GM13976 (cell line): ENCODE data around the gene FAM78A.

Source experiments
- DNase-seq: peaks from one replicate; pipeline ENCODE4 v3.0.0; 2012; ENCODE audit warnings: low spot score
- CTCF ChIP-seq: IDR thresholded peaks from 2 replicates; pipeline ENCODE4 v1.5.1; 2012; ENCODE audit warnings: borderline replicate concordance, mild to moderate bottlenecking; ENCODE audit not compliant: insufficient read depth; ENCODE audit errors: extremely low read depth, missing control alignments, control extremely low read depth
- in situ Hi-C: fragments of 300-500 bp; cut with MboI; formaldehyde crosslinking; loops from one replicate; pipeline ENCODE4 v1.12.0; 2022; ENCODE audit warnings: low sequenced_read_pairs, mixed read lengths, inconsistent platforms; ENCODE audit not compliant: unreplicated experiment

Gene FAM78A

DNA sequence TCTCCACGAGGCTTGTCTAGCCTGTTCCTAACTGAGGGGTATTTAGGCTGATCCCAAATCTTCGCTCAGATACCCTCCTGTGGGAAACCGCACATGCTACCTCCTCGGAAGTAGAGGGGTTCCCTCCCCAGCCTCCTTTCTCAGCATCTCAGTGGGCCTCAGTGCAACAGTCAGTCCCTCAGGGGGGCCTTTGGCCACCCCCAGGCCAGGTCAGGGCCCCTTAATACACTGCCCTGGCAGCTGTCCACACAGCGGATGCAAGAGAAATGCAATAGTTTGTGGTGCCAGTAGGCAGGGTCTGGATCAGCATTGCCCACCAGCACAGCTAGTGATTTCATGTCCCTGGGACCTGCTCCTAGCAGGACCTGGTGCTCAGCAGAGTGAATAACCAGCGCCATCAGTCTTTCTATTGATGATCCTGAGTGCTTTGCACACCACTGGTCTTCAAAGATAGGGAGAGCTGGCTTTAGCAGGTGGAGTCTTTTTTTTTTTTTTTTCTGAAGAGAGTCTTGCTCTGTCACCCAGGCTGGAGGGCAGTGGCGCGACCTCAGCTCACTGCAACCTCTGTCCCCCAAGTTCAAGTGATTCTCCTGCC, 20.7 kb upstream of the FAM78A start:
- no peak for DNase-seq
- in situ Hi-C loops = no loop called here
- no peak for TF ChIP-seq CTCF

DNA sequence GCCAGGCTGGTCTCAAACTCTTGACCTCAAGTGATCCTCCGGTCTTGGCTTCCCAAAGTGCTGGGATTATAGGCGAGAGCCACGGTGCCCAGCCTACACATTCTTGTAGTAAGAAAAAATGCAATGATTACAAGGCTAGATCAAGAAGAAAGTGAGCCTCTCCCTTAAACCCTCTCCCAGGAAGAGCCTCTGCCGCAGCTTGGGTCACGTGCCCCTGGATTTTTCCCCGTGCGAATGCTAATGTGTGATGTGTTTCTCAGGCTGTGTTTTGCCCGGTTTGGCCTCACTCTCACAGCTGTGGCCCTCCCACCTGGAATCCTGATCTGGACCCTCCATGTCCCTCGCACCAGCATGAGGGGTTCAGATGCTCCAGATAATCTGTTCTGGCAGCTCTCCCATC, 20.1 kb upstream of the FAM78A start:
- DNase-seq = no peak
- TF ChIP-seq CTCF = no peak
- in situ Hi-C loops = no loop called here

- in situ Hi-C loops = no loop called here
- no peak for TF ChIP-seq CTCF
- no peak for DNase-seq
These were observed 16.6 kb upstream of the FAM78A start for GRCh38 chr9:131292937-131293336.

DNA sequence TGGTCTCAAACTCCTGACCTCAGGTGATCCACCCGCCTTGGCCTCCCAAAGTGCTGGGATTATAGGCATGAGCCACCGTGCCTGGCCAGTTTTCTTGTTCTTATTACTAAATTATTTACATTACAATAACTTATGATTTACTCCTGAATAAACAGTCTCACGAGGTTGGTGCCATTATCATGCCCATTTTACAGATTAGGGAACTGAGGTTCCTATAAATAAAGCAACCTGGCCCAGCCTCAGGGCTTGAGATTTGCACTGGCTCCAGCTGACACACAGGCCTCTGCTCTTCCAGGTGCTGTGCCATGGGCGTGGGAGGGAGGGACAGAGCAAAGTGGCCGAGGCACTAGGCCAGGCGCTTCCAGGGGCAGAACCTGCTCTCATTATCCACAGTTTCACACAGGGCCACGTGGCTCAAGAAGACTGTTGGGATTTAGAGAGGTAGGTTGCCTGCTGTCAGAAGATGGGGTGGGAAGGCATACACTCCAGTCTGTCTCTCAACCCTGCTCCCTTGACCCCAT, 15.5 kb upstream of the FAM78A start:
- no peak for TF ChIP-seq CTCF
- no peak for DNase-seq
- in situ Hi-C loops = no loop called here

DNA sequence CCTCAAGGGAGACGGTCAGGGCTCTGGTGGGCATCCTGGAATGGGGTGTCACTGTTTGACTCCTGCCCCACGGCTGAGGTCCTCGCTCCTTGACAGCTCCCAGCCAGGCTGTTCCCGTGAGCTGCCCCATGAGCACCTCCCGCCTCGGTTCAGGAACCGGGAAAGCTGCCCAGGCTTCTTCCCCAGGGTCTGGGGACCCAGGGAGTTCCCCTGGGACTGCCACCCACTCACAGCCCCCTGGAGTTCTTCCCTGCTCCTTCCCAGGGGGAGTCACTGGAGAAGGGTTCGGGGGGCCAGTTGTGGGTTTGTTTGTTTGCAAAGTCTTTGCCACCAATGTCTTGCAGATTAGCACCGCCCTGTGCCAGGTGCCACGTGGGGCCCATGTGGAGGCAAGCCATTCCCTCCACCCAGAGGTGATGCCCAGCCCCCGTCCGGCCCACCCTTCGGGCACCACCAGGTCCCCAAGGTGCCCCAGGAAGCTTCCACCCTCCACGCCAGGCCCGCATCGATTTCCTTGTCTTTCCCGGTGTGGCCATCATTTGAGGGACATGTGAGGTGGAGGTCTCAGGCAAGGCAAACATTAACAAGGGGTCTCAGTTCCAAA, 14.6 kb upstream of the FAM78A start:
- in situ Hi-C loops = no loop called here
- no peak for DNase-seq
- no peak for TF ChIP-seq CTCF

DNA sequence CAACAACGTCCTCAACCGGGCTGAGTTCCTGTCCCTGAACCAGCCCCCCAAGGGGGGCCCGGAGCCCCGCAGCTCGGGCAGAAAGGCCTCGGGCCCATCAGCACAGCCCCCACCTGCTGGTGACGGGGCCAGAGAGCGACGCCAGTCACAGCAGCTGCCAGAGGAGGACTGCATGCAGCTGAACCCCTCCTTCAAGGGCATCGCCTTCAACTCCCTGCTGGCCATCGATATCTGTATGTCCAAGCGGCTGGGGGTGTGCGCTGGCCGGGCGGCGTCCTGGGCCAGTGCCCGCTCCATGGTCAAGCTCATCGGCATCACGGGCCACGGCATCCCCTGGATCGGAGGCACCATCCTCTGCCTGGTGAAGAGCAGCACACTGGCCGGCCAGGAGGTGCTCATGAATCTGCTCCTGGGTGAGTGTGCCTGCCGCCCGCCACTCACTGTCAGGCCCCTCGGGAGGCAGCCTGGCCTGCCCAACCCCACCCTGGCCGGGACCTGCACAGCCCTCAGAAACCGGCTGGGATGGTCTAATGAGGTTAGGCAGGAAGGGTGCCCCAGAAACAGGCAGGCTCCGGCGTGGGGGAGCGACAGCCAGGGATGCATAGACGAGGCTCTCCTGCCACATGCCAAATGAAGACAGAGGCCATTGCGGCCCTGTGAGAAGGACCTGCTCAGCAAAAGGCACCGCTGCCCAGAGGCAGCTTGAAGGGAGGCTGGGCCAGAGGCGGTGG, 13.9 kb upstream of the FAM78A start:
- no peak for DNase-seq
- in situ Hi-C loops = no loop called here
- TF ChIP-seq CTCF = no peak
